HepG2 (cell line): Measurements from ENCODE around the gene NCOA6. TPM values are rescaled to one million over a fixed set of nuclear protein-coding genes. Genes with fewer than 3 reads are reported as not detected.
A peak's percentile ranks its signal among the peaks of the same experiment; 100 is the strongest.

Experiments
- AKAP8 ChIP-seq: sonication (generic); formaldehyde crosslinking; IDR thresholded peaks from 2 replicates; pipeline ENCODE4 v1.5.1; 2020; ENCODE audit warnings: mild to moderate bottlenecking, missing genetic modification reagents
- ATM ChIP-seq: fragments of 450-650 bp; IDR thresholded peaks from 2 replicates; pipeline ENCODE4 v1.7.1; 2017; ENCODE audit warnings: mild to moderate bottlenecking, borderline replicate concordance
- BRCA1 ChIP-seq: sonication (generic); formaldehyde crosslinking; IDR thresholded peaks from 2 replicates; pipeline ENCODE4 v1.4.0; 2020; ENCODE audit warnings: missing genetic modification reagents
- CC2D1A ChIP-seq: sonication (generic); formaldehyde crosslinking; IDR thresholded peaks from 2 replicates; pipeline ENCODE4 v1.8.1; 2023; ENCODE audit warnings: mild to moderate bottlenecking, missing genetic modification reagents
- GABPA ChIP-seq, 2 experiments: IDR thresholded peaks; 2 replicates each; pipeline ENCODE4 v1.6.1; 2011 to 2016; ENCODE audit warnings: low read depth in 2 of 2, low read length in 1 of 2, missing biosample characterization in 1 of 2, missing genetic modification characterization in 1 of 2
- GFI1 ChIP-seq: sonication (generic); formaldehyde crosslinking; IDR thresholded peaks from 2 replicates; pipeline ENCODE4 v1.5.0; 2020; ENCODE audit warnings: missing genetic modification reagents, mild to moderate bottlenecking, borderline replicate concordance
- HMGXB4 ChIP-seq, 2 experiments: sonication (generic) in 1 of 2; formaldehyde crosslinking in 1 of 2; IDR thresholded peaks; 2 replicates each; pipeline versions ENCODE4 v1.4.0 to v1.6.1; 2018 to 2020; ENCODE audit warnings: missing genetic modification reagents in 2 of 2, borderline replicate concordance in 1 of 2, low read depth in 1 of 2, mild to moderate bottlenecking in 1 of 2, missing biosample characterization in 1 of 2
- NR2F2 ChIP-seq: IDR thresholded peaks from 2 replicates; pipeline ENCODE4 v1.6.1; 2012; ENCODE audit warnings: low read depth, inconsistent platforms, borderline replicate concordance
- PITX1 ChIP-seq: sonication (generic); formaldehyde crosslinking; IDR thresholded peaks from 2 replicates; pipeline ENCODE4 v1.5.1; 2020; ENCODE audit warnings: mild to moderate bottlenecking, missing genetic modification reagents
- SMAD3 ChIP-seq: sonication (generic); formaldehyde crosslinking; IDR thresholded peaks from 2 replicates; pipeline ENCODE4 v1.4.0; 2020; ENCODE audit warnings: missing genetic modification reagents
- SNAI1 ChIP-seq: sonication (generic); formaldehyde crosslinking; IDR thresholded peaks from 2 replicates; pipeline ENCODE4 v1.5.0; 2020; ENCODE audit warnings: mild to moderate bottlenecking, missing genetic modification reagents, borderline replicate concordance
- SNRNP70 ChIP-seq: fragments of 200-400 bp; formaldehyde crosslinking; IDR thresholded peaks from 2 replicates; pipeline ENCODE4 v1.6.1; 2017; ENCODE audit warnings: mild to moderate bottlenecking, low read depth, low read length, moderate library complexity
- TCF7L2 ChIP-seq: IDR thresholded peaks from 2 replicates; pipeline ENCODE4 v1.6.1; 2011; ENCODE audit warnings: mild to moderate bottlenecking, low read depth, low read length, moderate library complexity
- TGIF2 ChIP-seq: IDR thresholded peaks from 2 replicates; pipeline ENCODE4 v1.6.1; 2016; ENCODE audit warnings: control low read depth, missing compliant biosample characterization
- TRIM24 ChIP-seq: sonication (generic); formaldehyde crosslinking; IDR thresholded peaks from 2 replicates; pipeline ENCODE4 v1.8.0; 2022; ENCODE audit warnings: mild to moderate bottlenecking, missing genetic modification reagents
- U2AF1 ChIP-seq: fragments of 200-400 bp; formaldehyde crosslinking; optimal IDR thresholded peaks from 2 replicates; pipeline ENCODE3; 2017; ENCODE audit warnings: mild to moderate bottlenecking, low read depth, low read length
- U2AF2 ChIP-seq: fragments of 200-400 bp; formaldehyde crosslinking; IDR thresholded peaks from 2 replicates; pipeline ENCODE4 v1.6.1; 2017; ENCODE audit warnings: low read depth, mild to moderate bottlenecking, low read length
- ZBTB25 ChIP-seq: IDR thresholded peaks from 2 replicates; pipeline ENCODE4 v1.6.1; 2018; ENCODE audit warnings: missing genetic modification reagents
- ZBTB38 ChIP-seq: sonication (generic); formaldehyde crosslinking; IDR thresholded peaks from 2 replicates; pipeline ENCODE4 v1.5.1; 2020; ENCODE audit warnings: mild to moderate bottlenecking, missing genetic modification reagents
- ZNF256 ChIP-seq: sonication (generic); formaldehyde crosslinking; conservative IDR thresholded peaks from 2 replicates; pipeline ENCODE4 v1.4.0; 2020; ENCODE audit warnings: missing genetic modification reagents
- ZNF337 ChIP-seq: sonication (generic); formaldehyde crosslinking; IDR thresholded peaks from 2 replicates; pipeline ENCODE4 v1.5.1; 2020; ENCODE audit warnings: missing genetic modification reagents, low read depth, mild to moderate bottlenecking, borderline replicate concordance
- ZNF44 ChIP-seq: sonication (generic); formaldehyde crosslinking; IDR thresholded peaks from 2 replicates; pipeline ENCODE4 v1.5.1; 2020; ENCODE audit warnings: mild to moderate bottlenecking, missing genetic modification reagents
- ZNF674 ChIP-seq: sonication (generic); formaldehyde crosslinking; IDR thresholded peaks from 2 replicates; pipeline ENCODE4 v1.5.0; 2020; ENCODE audit warnings: low read depth, mild to moderate bottlenecking, missing genetic modification reagents
- ZZZ3 ChIP-seq: sonication (generic); formaldehyde crosslinking; IDR thresholded peaks from 2 replicates; pipeline ENCODE4 v1.4.0; 2020; ENCODE audit warnings: missing genetic modification reagents, mild to moderate bottlenecking, borderline replicate concordance
- polyA plus RNA-seq, 8 experiments: library from polyadenylated mRNA; depleted of rRNA in 3 of 8; stranded (reverse) in 7 of 8; unstranded in 1 of 8; fragments of >200 nt; fragmentation: Illumina TruSeq in 4 of 8; extraction: Trizol in 4 of 8; gene quantifications; 2 replicates each; pipeline versions ENCODE4 v1.2.1 to v1.2.3, GENCODE V29; 2011 to 2016; ENCODE audit warnings: low read depth in 4 of 8, missing spikeins in 1 of 8, mixed read lengths in 1 of 8; ENCODE audit not compliant: insufficient read depth in 1 of 8
- total RNA-seq, 5 experiments: library from RNA; depleted of rRNA; stranded (reverse); fragments of >200 nt; fragmentation: Illumina TruSeq; extraction: Trizol; gene quantifications; 2 replicates each; pipeline ENCODE4 v1.2.3, GENCODE V29; 2016; ENCODE audit warnings: low read depth in 1 of 5
- TF ChIP-seq, protein P1 (sequence below): sonication (generic); formaldehyde crosslinking; conservative IDR thresholded peaks from 2 replicates; pipeline ENCODE4 v1.4.0; 2020; ENCODE audit warnings: missing genetic modification reagents

NCOA6 gene
- total and polyA plus RNA-seq, 2 of the 13 experiments (the other 11 are each of a cell fraction or from before 2014, with no cell fraction given) = 11.2 to 29.3 TPM

DNA sequence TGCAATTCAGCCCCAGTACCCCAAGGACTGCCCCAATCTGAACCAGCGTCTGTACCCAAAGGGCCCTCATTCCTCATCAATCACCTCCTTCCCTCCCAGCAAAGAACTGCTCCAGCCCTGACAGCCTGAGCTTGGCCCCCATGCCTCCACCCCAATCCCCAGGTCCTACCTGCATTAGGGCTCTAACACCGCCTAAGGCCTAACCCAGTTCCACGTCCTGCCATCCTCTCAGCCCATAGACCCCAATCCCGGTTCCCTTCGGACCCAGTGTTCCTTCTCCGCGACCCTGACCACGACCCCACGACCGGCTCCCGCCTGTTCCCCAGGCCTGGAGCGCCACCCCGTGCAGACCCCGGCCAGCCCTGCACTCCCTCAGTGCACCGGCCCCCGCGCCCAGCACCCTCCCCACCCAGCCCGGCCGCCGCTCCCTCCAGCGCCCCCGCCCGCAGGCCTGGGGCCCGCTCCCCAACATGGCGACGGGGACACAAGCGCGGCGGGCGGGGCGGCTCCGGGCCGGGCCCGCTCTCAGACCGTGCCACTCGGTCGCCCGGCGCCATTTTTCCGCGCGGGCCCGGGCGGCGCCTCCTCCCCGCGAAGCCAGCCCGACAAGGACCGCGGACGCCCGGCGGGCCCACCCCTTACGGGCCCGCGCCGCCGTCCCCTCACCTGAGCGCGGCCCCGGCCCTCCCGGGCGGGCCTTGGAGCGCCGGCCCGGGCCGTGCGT is 483 bp downstream of the NCOA6 start (continued):
- 0 out of 2 replicates have a peak, but pooled peaks have one; percentile 83 for TF ChIP-seq ZZZ3 (CRISPR knock-in tag)
- TF ChIP-seq GFI1 (CRISPR knock-in tag) = no peak; the same call in 1 of the 2 replicates
- TF ChIP-seq ZNF337 (CRISPR knock-in tag) = no peak
- TF ChIP-seq NR2F2 = no peak
- peak; percentile 87 to 93 for TF ChIP-seq HMGXB4 (CRISPR knock-in tag; IDR thresholded peaks at IDR 0.05; ENCODE audit: borderline replicate concordance in 1 of 2, low read depth in 1 of 2)
- 0 out of 2 replicates have a peak, but pooled peaks have one; percentile 69 for TF ChIP-seq ZNF44 (CRISPR knock-in tag)
- TF ChIP-seq CC2D1A (CRISPR knock-in tag) = 0 out of 2 replicates have a peak, but pooled peaks have one; percentile 80
- TF ChIP-seq BRCA1 (CRISPR knock-in tag) = no peak
- no peak for TF ChIP-seq TRIM24 (CRISPR knock-in tag)
- TF ChIP-seq SNRNP70 = no peak
- TF ChIP-seq ZNF256 (CRISPR knock-in tag) = 0 out of 2 replicates have a peak, but pooled peaks have one; percentile 65
- TF ChIP-seq, protein P1, sequence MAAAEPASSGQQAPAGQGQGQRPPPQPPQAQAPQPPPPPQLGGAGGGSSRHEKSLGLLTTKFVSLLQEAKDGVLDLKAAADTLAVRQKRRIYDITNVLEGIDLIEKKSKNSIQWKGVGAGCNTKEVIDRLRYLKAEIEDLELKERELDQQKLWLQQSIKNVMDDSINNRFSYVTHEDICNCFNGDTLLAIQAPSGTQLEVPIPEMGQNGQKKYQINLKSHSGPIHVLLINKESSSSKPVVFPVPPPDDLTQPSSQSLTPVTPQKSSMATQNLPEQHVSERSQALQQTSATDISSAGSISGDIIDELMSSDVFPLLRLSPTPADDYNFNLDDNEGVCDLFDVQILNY (CRISPR knock-in tag) = peak; percentile 60
- TF ChIP-seq ZNF674 = no peak; the same call in 1 of the 2 replicates
- peak; percentile 60; the same call in 1 of the 2 replicates for TF ChIP-seq TGIF2 (CRISPR knock-in tag)
- no peak for TF ChIP-seq SNAI1
- no peak for TF ChIP-seq GABPA (IDR thresholded peaks at IDR 0.05; ENCODE audit: low read depth, low read length)
- no peak for TF ChIP-seq GABPA (CRISPR knock-in tag; IDR thresholded peaks at IDR 0.05; ENCODE audit: low read depth)
- peak; percentile 48; the same call in 1 of the 2 replicates for TF ChIP-seq ZBTB38 (CRISPR knock-in tag)
- TF ChIP-seq U2AF1 = no peak
- TF ChIP-seq AKAP8 (CRISPR knock-in tag) = no peak
- no peak for TF ChIP-seq PITX1 (CRISPR knock-in tag)
- no peak for TF ChIP-seq SMAD3 (CRISPR knock-in tag)
- TF ChIP-seq ZBTB25 = no peak
- no peak for TF ChIP-seq TCF7L2
- TF ChIP-seq ATM = no peak
- no peak for TF ChIP-seq U2AF2
